GM10248 (cell line): ENCODE results near the gene CSMD2.

Experiments used
- CTCF ChIA-PET: fragments of 300-600 bp; sonication (Branson Sonifier 250); formaldehyde crosslinking; extraction: SDS; loops from one replicate; lab custom pipeline; 2021; ENCODE audit warnings: antibody characterized with exemption; lab: Yijun Ruan, JAX
- POLR2A ChIA-PET: fragments of 350-650 bp; sonication (Branson Sonifier 250); formaldehyde crosslinking; extraction: SDS; loops from one replicate; lab custom pipeline; 2020; ENCODE audit warnings: antibody characterized with exemption; lab: Yijun Ruan, JAX
- DNase-seq: peaks from one replicate; pipeline ENCODE4 v3.0.0; 2012; ENCODE audit errors: extremely low spot score
- CTCF ChIP-seq: IDR thresholded peaks from 2 replicates; pipeline ENCODE4 v1.5.1; 2012; ENCODE audit warnings: mild to moderate bottlenecking, low read depth; ENCODE audit errors: extremely low read depth, missing control alignments, control extremely low read depth

CSMD2 gene

DNA sequence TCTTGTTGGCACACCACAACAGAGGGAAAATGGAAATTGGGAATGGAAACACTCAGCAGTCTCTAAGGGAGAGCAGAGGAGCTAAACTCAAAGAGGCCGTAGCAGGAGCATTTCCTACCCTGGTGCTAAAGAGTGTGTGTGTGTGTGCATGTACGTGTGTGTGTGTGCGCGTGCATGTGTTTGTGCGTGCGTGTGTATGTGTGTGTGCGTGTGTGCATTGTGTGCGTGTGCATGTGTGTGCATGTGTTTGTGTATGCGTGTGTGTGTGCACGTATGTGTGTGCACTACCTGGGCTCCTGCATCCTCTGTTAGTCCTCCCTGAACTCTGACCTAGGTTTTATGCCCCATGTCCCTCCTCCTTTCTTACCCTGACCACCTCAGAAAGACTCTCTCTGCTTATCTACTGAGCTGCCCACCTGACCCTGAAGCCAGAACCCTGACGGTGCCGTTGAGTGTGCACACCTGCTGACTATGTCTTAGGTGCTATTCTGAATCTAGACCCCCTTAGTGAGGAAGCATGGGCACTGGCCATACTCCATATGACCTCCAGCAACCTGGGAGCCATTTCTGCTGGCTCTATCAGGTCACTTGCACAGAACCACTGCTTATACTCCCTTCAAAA lies 458.3 kb downstream of the CSMD2 start:
- ChIA-PET POLR2A (no interaction called here), CTCF (no interaction called here)
- no peak for DNase-seq
- no peak for TF ChIP-seq CTCF

DNA sequence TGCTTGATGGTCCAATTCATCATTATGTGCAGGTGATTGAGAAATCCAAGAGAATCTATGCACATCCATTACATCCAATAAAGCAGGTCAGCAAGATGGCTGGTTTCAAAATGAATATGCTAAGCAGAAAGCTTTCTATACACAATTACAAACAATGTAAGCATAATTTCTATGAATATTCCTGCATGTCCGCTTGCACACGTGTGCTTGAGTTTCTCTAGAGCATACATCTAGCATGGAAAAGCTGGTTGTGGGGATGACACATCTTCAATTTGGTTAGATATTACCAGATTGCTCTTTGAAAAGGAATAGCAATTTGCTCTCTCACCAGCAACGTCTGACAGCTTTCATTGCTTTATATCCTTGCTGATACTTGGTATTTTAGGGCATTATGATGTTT lies 461.6 kb downstream of the CSMD2 start:
- POLR2A ChIA-PET: no interaction called here
- DNase-seq: no peak
- TF ChIP-seq CTCF: no peak
- CTCF ChIA-PET: no interaction called here

DNA sequence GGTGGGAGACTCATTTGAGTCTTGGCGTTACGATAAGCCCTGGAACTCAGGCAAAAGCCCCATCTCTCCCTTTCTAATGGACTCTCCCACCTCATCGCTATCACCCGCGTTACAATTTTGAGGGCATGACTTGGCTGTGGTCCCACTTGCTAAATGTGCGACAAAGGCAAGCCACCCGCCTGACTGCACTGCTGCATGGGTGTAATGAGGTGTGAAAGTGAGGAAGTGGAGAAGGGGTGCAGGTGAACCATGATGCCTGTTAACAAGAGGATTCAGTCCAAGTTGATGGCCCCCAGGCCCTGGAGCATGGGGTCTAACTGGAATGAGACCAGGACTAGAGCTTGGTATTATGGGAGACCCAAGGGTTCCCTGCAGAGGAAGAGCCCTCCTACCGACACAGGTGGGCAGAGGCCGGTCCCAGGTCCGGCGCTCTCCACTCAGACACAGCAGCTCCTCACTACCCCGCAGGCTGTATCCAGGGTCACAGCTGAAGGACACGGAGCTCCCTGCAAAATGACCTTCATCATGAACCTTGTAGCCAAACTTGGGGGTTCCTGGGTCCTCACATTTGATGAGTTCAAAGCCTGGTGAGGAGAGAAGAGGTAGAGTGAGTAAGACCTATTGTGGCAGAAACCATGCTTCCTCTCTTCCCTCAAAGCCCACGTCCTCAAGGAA lies 466.5 kb downstream of the CSMD2 start:
- ChIA-PET CTCF (no interaction called here), POLR2A (no interaction called here)
- no peak for TF ChIP-seq CTCF
- no peak for DNase-seq

DNA sequence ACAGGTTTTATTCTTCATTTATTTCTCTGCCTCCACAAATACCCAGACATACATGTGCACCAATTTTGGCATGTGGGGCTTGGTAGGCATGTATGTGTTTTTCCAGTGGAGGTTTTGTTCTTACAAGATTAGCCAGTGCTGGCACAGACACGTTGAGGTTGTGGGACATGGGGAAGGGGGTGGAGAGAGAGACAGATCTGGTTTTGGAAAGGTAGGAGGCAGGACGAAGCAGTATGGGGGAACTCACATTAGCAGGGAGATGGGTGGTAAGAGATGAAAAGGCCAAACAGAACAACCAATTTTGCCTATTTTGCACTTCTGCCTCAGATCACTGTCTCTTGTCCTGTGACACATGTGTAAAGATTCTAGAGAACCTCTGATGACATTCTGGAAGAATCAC lies 467.2 kb downstream of the CSMD2 start:
- CTCF ChIA-PET: no interaction called here
- no peak for TF ChIP-seq CTCF
- DNase-seq: no peak
- POLR2A ChIA-PET: no interaction called here

GRCh38 chr1:33696962-33697361 lies 468.1 kb downstream of the CSMD2 start:
- CTCF ChIA-PET: interaction anchor here (1.7 kb wide), 1 partner anchor 63 kb away, joined by 4 read pairs; no protein-coding TSS in a partner anchor
- POLR2A ChIA-PET: no interaction called here
- no peak for DNase-seq
- TF ChIP-seq CTCF: no peak

DNA sequence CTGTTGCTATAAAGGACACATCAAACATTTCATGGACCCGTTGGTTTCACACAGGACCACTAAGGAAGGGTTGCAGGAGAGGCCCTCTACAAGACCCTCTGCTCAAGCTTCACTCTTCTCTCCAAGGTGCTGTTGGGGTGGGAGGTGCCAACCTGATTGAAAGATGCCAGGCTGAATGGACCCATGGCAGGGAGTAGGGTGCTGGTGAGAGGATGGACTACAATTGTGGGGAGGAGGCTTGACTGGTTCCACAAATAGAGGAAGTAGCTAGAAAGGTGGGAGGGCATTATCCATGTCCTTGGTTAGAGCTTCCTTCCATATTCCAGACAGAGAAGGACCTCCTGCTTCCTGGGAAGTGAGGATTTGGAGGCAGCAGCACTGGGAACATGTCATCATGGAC lies 468.7 kb downstream of the CSMD2 start:
- POLR2A ChIA-PET: no interaction called here
- CTCF ChIA-PET: interaction anchor here (1.7 kb wide), 1 partner anchor 63 kb away, joined by 4 read pairs; no protein-coding TSS in a partner anchor
- no peak for DNase-seq
- TF ChIP-seq CTCF: no peak
